ENCODE measurements around the gene RANBP10. TPM values are rescaled to one million over a fixed set of nuclear protein-coding genes. Genes with fewer than 3 reads are reported as not detected.

The RANBP10 gene
- total and polyA plus RNA-seq, 2 of the 13 experiments (the other 11 are each of a cell fraction or from before 2014, with no cell fraction given), result 9.2 to 22.7 TPM

- in situ Hi-C loops (cut with HindIII; ENCODE audit: extremely low pct_ligation_motif_present, low pct_unique_long_range_greater_than_20kb), result no loop called here
- no TSS peak for BruUV-seq (replicated peaks)
- 54% methylated on average over 10 of the region's 10 CpGs for WGBS (ENCODE audit: low lambda C conversion rate)
- no peak overlapping the region for H3K27ac ChIP-seq (ENCODE audit: extremely low read length, insufficient read depth, low read length)
- H3K9me3 ChIP-seq (ENCODE audit: low read length), result no peaks in the 10 kb centered on the region
- peak overlapping the region; percentile 92; the same call in 1 of the 2 replicates for H3K9ac ChIP-seq (ENCODE audit: insufficient read depth, low read depth, low read length)
- H4K20me1 ChIP-seq (ENCODE audit: insufficient read depth, low read length), result no peaks in the 10 kb centered on the region
- no peaks in the 10 kb centered on the region; a peak in 1 of 5 replicates for H3K27me3 ChIP-seq (ENCODE audit: control insufficient read depth in 1 of 2, insufficient read depth in 2 of 2, low read length in 2 of 2)
- peaks cover 16% of the 10 kb centered on the region for H3K79me2 ChIP-seq (ENCODE audit: insufficient read depth, low read length)
- ChIA-PET CTCF (ENCODE audit: low intra/inter-chr PET ratio, low total read pairs) (interaction anchor here (1.3 kb wide), 1 partner anchor 18 kb away, joined by 3 read pairs; no protein-coding TSS in a partner anchor), POLR2A (interaction anchor here (0.5 to 4.1 kb wide), 14 partner anchors 9 to 251 kb away, joined by 3 to 47 read pairs (median 7); partner anchors contain the start of genes ACD, CENPT, NFATC3 and NUTF2)
- peaks cover 17 to 29% of the 10 kb centered on the region in 2 experiments for H3K36me3 ChIP-seq (replicated peaks in 1 of 2; ENCODE audit: control insufficient read depth in 1 of 2, insufficient read depth in 2 of 2, low read length in 2 of 2)
- peaks cover 37% of the 10 kb centered on the region for H3K4me1 ChIP-seq (ENCODE audit: insufficient read depth, low read length)
- H2AFZ ChIP-seq (ENCODE audit: low read length), result peak overlapping the region; percentile 97
- H3K4me2 ChIP-seq (ENCODE audit: low read depth, low read length), result peak overlapping the region; percentile 99
- TF ChIP-seq MEIS1 (CRISPR knock-in tag; IDR thresholded peaks at IDR 0.05; ENCODE audit: borderline replicate concordance) (0 out of 2 replicates have a peak, but pooled peaks have one; percentile 15), ZNF547 (CRISPR knock-in tag; IDR thresholded peaks at IDR 0.05) (0 out of 2 replicates have a peak, but pooled peaks have one; percentile 1), ARID2 (CRISPR knock-in tag; IDR thresholded peaks at IDR 0.05; ENCODE audit: borderline replicate concordance) (0 out of 2 replicates have a peak, but pooled peaks have one; percentile 4), ZKSCAN8 (CRISPR knock-in tag; IDR thresholded peaks at IDR 0.05; ENCODE audit: borderline replicate concordance) (0 out of 2 replicates have a peak, but pooled peaks have one; percentile 5), ZNF615 (CRISPR knock-in tag; IDR thresholded peaks at IDR 0.05; ENCODE audit: borderline replicate concordance) (0 out of 2 replicates have a peak, but pooled peaks have one; percentile 6), KLF13 (CRISPR knock-in tag; IDR thresholded peaks at IDR 0.05) (no peak), GTF3A (CRISPR knock-in tag; conservative IDR thresholded peaks at IDR 0.05) (0 out of 2 replicates have a peak, but pooled peaks have one; percentile 21), NAIF1 (CRISPR knock-in tag; IDR thresholded peaks at IDR 0.05; ENCODE audit: borderline replicate concordance) (0 out of 2 replicates have a peak, but pooled peaks have one; percentile 20), ZNF180 (CRISPR knock-in tag; IDR thresholded peaks at IDR 0.05; ENCODE audit: borderline replicate concordance, low read depth) (0 out of 2 replicates have a peak, but pooled peaks have one; percentile 34), MYNN (CRISPR knock-in tag; IDR thresholded peaks at IDR 0.05; ENCODE audit: low read depth) (0 out of 2 replicates have a peak, but pooled peaks have one; percentile 13), ZNF772 (CRISPR knock-in tag; IDR thresholded peaks at IDR 0.05) (peak; percentile 14; the same call in 1 of the 2 replicates), ZNF121 (CRISPR knock-in tag; IDR thresholded peaks at IDR 0.05) (peak; percentile 97), TBP (CRISPR knock-in tag; IDR thresholded peaks at IDR 0.05) (no peak), TARDBP (CRISPR knock-in tag; IDR thresholded peaks at IDR 0.05) (no peak)
- peak overlapping the region; percentile 75 to 91 (median 75) for H3K4me3 ChIP-seq (replicated peaks in 1 of 3; ENCODE audit: insufficient read depth in 1 of 3, low read depth in 2 of 3, low read length in 3 of 3)
- FAIRE-seq, result no peak
- DNase-seq (ENCODE audit: low spot score), result no peak
- intact Hi-C loops (cut with micrococcal nuclease; ENCODE audit: unreplicated experiment), result no loop called here
- ATAC-seq, result no peak
These were observed 27.9 kb upstream of the RANBP10 start for GRCh38 chr16:67834242-67834614.

Data from HepG2 (cell line).